Keratinocyte (primary cell): ENCODE measurements around the gene TTLL4.

Experiments used
- EZH2 ChIP-seq: IDR thresholded peaks from one replicate; pipeline ENCODE4 v1.6.1; 2012; ENCODE audit warnings: inconsistent platforms, mild to moderate bottlenecking, low read length, moderate library complexity
- TF ChIP-seq, protein P1 (sequence below), 3 experiments: IDR thresholded peaks in 1 of 3; conservative IDR thresholded peaks in 1 of 3; optimal IDR thresholded peaks in 1 of 3; 2 replicates in 2 of 3; 3 replicates in 1 of 3; pipeline versions ENCODE3 to v1.5.1; 2011; ENCODE audit warnings: low read length in 3 of 3, mild to moderate bottlenecking in 3 of 3, moderate library complexity in 2 of 3, control low read depth in 1 of 3, inconsistent platforms in 1 of 3; ENCODE audit not compliant: insufficient read depth in 2 of 3; ENCODE audit errors: extremely low read depth in 1 of 3

DNA sequence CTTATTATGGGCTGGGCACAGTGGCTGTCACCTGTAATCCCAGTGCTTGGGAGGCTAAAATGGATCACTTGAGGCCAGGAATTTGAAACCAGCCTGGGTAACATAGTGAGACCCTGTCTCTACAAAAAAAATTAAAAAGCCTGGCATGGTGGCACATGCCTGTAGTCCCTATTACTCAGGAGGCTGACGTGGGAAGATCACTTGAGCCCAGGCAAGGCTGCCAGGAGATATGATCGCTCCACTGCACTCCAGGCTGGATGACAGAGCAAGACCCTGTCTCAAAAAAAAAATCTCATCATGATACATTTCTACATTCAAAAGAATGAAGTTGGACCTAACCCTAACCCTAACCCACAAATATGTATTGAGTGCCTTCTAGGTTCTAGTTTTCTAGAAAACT is 51.2 kb downstream of the TTLL4 start:
- TF ChIP-seq, protein P1, sequence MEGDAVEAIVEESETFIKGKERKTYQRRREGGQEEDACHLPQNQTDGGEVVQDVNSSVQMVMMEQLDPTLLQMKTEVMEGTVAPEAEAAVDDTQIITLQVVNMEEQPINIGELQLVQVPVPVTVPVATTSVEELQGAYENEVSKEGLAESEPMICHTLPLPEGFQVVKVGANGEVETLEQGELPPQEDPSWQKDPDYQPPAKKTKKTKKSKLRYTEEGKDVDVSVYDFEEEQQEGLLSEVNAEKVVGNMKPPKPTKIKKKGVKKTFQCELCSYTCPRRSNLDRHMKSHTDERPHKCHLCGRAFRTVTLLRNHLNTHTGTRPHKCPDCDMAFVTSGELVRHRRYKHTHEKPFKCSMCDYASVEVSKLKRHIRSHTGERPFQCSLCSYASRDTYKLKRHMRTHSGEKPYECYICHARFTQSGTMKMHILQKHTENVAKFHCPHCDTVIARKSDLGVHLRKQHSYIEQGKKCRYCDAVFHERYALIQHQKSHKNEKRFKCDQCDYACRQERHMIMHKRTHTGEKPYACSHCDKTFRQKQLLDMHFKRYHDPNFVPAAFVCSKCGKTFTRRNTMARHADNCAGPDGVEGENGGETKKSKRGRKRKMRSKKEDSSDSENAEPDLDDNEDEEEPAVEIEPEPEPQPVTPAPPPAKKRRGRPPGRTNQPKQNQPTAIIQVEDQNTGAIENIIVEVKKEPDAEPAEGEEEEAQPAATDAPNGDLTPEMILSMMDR (optimal IDR thresholded peaks at IDR 0.05 in 1 of 3, IDR thresholded peaks at IDR 0.05 in 1 of 3, conservative IDR thresholded peaks at IDR 0.05 in 1 of 3; ENCODE audit: extremely low read depth in 1 of 3, insufficient read depth in 2 of 3, low read length in 3 of 3), result no peak
- TF ChIP-seq EZH2, result no peak
